ENCODE data around the gene TWIST2. TPM values are rescaled to one million over a fixed set of nuclear protein-coding genes. Genes with fewer than 3 reads are reported as not detected.

TWIST2 gene
- total RNA-seq, 1 experiment from 2014 or later, result 0.22 TPM

- no peak overlapping the region for H3K27ac ChIP-seq (ENCODE audit: insufficient read length, low read depth, low read length)
- H3K23ac ChIP-seq (ENCODE audit: insufficient read length, low read depth, low read length), result no peak overlapping the region
- Mint-ChIP-seq H3K36me3 (ENCODE audit: insufficient read depth in 1 of 3, low read depth in 3 of 3) (peaks cover 0 to 6% (median 3%) of the 10 kb centered on the region in 3 experiments; a peak in 1 of 7 replicates), H3K9me3 (no peaks in the 10 kb centered on the region; a peak in 2 of 5 replicates), H3K4me1 (peaks cover 0 to 2% of the 10 kb centered on the region in 2 experiments; a peak in 2 of 4 replicates), H3K27ac (no peak overlapping the region), H3K27me3 (ENCODE audit: low read depth) (peaks cover 12% of the 10 kb centered on the region), H3K4me3 (no peak overlapping the region)
- H3K27me3 ChIP-seq (ENCODE audit: insufficient read depth, low read length), result no peaks in the 10 kb centered on the region; the same call in 1 of the 2 replicates
- WGBS (ENCODE audit: extremely low coverage, insufficient read length, low lambda C conversion rate), result no CpG with 5 or more reads among the region's 13 CpGs
- no peaks in the 10 kb centered on the region for H3K79me2 ChIP-seq (ENCODE audit: insufficient read depth, low read length)
- no peak overlapping the region for H2BK20ac ChIP-seq (ENCODE audit: low read depth, low read length, poor library complexity, severe bottlenecking)
- no peak for TF ChIP-seq CTCF (conservative IDR thresholded peaks at IDR 0.05)
- DNase-seq, result no peak
- H4K20me1 ChIP-seq (ENCODE audit: control insufficient read depth, insufficient read depth, insufficient read length), result no peaks in the 10 kb centered on the region
- no peak overlapping the region for H2AK5ac ChIP-seq (ENCODE audit: insufficient read length, low read length)
- no peak overlapping the region for H3K4me2 ChIP-seq (ENCODE audit: insufficient read depth, insufficient read length, low read length)
- H3K18ac ChIP-seq (ENCODE audit: insufficient read length, low read depth, low read length), result no peak overlapping the region
- H4K91ac ChIP-seq (ENCODE audit: insufficient read length, low read depth, low read length), result no peak overlapping the region
- H2AFZ ChIP-seq (ENCODE audit: low read length), result no peak overlapping the region
- H3K9me3 ChIP-seq (ENCODE audit: control insufficient read depth, low read depth, low read length), result no peaks in the 10 kb centered on the region
- no peaks in the 10 kb centered on the region for H3K79me1 ChIP-seq (ENCODE audit: insufficient read depth, low read depth, low read length, poor library complexity, severe bottlenecking)
- no peak overlapping the region for H3K4ac ChIP-seq (ENCODE audit: low read depth, low read length)
- H3K4me1 ChIP-seq (ENCODE audit: insufficient read depth, low read length), result no peaks in the 10 kb centered on the region
- no peak overlapping the region for H3K14ac ChIP-seq (ENCODE audit: insufficient read depth, low read length)
- H3T11ph ChIP-seq (ENCODE audit: low read length), result no peak overlapping the region
- H3K56ac ChIP-seq (ENCODE audit: insufficient read length, low read depth, low read length), result no peak overlapping the region
- no peak overlapping the region for H2BK5ac ChIP-seq (ENCODE audit: insufficient read length, low read length)
- no peak overlapping the region for H4K5ac ChIP-seq (ENCODE audit: insufficient read length, low read depth, low read length)
- no peaks in the 10 kb centered on the region for H3K23me2 ChIP-seq (ENCODE audit: insufficient read length, low read depth, low read length, poor library complexity, severe bottlenecking)
- no peak overlapping the region for H2BK120ac ChIP-seq (ENCODE audit: low read depth, low read length, poor library complexity, severe bottlenecking)
- H2BK12ac ChIP-seq (ENCODE audit: insufficient read length, low read depth, low read length), result no peak overlapping the region
- no peak overlapping the region for H3K9ac ChIP-seq (ENCODE audit: extremely low read depth, insufficient read length, low read length)
- no peak overlapping the region for H4K8ac ChIP-seq (replicated peaks; ENCODE audit: insufficient read length, low read depth, low read length)
- H2BK15ac ChIP-seq (ENCODE audit: low read depth, low read length), result no peak overlapping the region
These were observed 42.2 kb downstream of the TWIST2 start for GRCh38 chr2:238890131-238890530.

Measured in H9 (cell line).